Measurements from ENCODE around the gene VWA8. TPM values are rescaled to one million over a fixed set of nuclear protein-coding genes. Genes with fewer than 3 reads are reported as not detected.

VWA8 gene
- total RNA-seq, 1 donor from 2014 or later, result 14.6 TPM

GRCh38 chr13:41561170-41561569 is 399.7 kb downstream of the VWA8 start:
- Histone ChIP-seq H3K36me3 (ENCODE audit: control insufficient read depth, insufficient read depth, low read length) (no peaks in the 10 kb centered on the region), H3K4me3 (ENCODE audit: low read depth, low read length) (no peak overlapping the region), H3K27me3 (ENCODE audit: control insufficient read depth, insufficient read depth, low read length) (no peaks in the 10 kb centered on the region)
- DNase-seq (ENCODE audit: low read depth), result no peak
- TF ChIP-seq, protein P1, sequence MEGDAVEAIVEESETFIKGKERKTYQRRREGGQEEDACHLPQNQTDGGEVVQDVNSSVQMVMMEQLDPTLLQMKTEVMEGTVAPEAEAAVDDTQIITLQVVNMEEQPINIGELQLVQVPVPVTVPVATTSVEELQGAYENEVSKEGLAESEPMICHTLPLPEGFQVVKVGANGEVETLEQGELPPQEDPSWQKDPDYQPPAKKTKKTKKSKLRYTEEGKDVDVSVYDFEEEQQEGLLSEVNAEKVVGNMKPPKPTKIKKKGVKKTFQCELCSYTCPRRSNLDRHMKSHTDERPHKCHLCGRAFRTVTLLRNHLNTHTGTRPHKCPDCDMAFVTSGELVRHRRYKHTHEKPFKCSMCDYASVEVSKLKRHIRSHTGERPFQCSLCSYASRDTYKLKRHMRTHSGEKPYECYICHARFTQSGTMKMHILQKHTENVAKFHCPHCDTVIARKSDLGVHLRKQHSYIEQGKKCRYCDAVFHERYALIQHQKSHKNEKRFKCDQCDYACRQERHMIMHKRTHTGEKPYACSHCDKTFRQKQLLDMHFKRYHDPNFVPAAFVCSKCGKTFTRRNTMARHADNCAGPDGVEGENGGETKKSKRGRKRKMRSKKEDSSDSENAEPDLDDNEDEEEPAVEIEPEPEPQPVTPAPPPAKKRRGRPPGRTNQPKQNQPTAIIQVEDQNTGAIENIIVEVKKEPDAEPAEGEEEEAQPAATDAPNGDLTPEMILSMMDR (IDR thresholded peaks at IDR 0.05; ENCODE audit: insufficient read depth, low read length, poor library complexity, severe bottlenecking), result no peak

GRCh38 chr13:41558781-41559560 is 401.9 kb downstream of the VWA8 start:
- TF ChIP-seq, protein P1 (IDR thresholded peaks at IDR 0.05; ENCODE audit: insufficient read depth, low read length, poor library complexity, severe bottlenecking), result no peak
- H3K36me3 ChIP-seq (ENCODE audit: control insufficient read depth, insufficient read depth, low read length), result no peaks in the 10 kb centered on the region
- DNase-seq (ENCODE audit: low read depth), result no peak
- no peaks in the 10 kb centered on the region for H3K27me3 ChIP-seq (ENCODE audit: control insufficient read depth, insufficient read depth, low read length)
- no peak overlapping the region for H3K4me3 ChIP-seq (ENCODE audit: low read depth, low read length)

- DNase-seq (ENCODE audit: low read depth), result no peak
- TF ChIP-seq, protein P1 (IDR thresholded peaks at IDR 0.05; ENCODE audit: insufficient read depth, low read length, poor library complexity, severe bottlenecking), result no peak
- H3K36me3 ChIP-seq (ENCODE audit: control insufficient read depth, insufficient read depth, low read length), result no peaks in the 10 kb centered on the region
- no peaks in the 10 kb centered on the region for H3K27me3 ChIP-seq (ENCODE audit: control insufficient read depth, insufficient read depth, low read length)
- no peak overlapping the region for H3K4me3 ChIP-seq (ENCODE audit: low read depth, low read length)
Observed at GRCh38 chr13:41557719-41558118, 403.2 kb downstream of the VWA8 start.

GRCh38 chr13:41554626-41555386 is 406.1 kb downstream of the VWA8 start:
- Histone ChIP-seq H3K4me3 (ENCODE audit: low read depth, low read length) (no peak overlapping the region), H3K27me3 (ENCODE audit: control insufficient read depth, insufficient read depth, low read length) (no peaks in the 10 kb centered on the region), H3K36me3 (ENCODE audit: control insufficient read depth, insufficient read depth, low read length) (no peaks in the 10 kb centered on the region)
- TF ChIP-seq, protein P1 (IDR thresholded peaks at IDR 0.05; ENCODE audit: insufficient read depth, low read length, poor library complexity, severe bottlenecking), result no peak
- no peak for DNase-seq (ENCODE audit: low read depth)

GRCh38 chr13:41554180-41554579 is 406.7 kb downstream of the VWA8 start:
- H3K4me3 ChIP-seq (ENCODE audit: low read depth, low read length), result no peak overlapping the region
- TF ChIP-seq, protein P1 (IDR thresholded peaks at IDR 0.05; ENCODE audit: insufficient read depth, low read length, poor library complexity, severe bottlenecking), result no peak
- H3K36me3 ChIP-seq (ENCODE audit: control insufficient read depth, insufficient read depth, low read length), result no peaks in the 10 kb centered on the region
- no peak for DNase-seq (ENCODE audit: low read depth)
- H3K27me3 ChIP-seq (ENCODE audit: control insufficient read depth, insufficient read depth, low read length), result no peaks in the 10 kb centered on the region
